GM19193 (cell line): ENCODE measurements around the gene PPP4R1.

Experiments used
- POLR2A ChIP-seq: IDR thresholded peaks from 4 replicates; pipeline ENCODE4 v1.6.1; 2011; ENCODE audit not compliant: insufficient read depth, insufficient read length; ENCODE audit errors: extremely low read depth

PPP4R1 gene

DNA sequence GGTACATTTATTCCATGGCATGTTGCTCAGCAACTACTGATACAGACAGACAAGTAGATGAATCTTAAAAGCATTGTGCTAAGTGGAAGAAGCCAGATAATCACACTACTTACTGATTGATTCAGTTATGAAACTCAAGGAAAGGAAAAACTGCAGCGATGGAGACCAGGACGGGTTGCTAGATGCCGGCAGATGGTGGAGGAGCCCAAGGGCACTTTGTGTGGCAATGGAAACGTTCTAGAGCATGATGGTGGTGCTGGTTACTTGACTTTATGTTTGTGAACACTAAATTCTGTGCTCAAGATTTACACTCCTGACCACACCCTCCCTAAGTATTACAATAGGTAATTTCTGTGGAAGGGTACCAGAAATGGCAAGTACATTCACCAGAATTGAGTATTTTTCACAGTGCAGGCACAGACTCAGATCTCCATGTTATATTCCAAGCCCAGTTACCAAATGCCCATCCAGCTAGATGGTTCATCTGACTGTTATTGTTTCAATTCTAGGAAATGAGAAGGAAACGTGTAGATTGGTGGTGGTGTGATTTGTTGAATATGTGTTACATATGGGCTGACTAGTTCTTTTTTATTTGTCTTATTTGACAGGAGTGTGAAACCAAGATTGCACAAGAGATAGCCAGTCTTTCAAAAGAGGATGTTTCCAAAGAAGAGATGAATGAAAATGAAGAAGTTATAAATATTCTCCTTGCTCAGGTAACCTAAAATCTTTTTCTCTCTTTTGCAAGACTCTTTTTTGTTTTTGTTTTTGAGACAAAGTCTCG is 83.9 kb downstream of the PPP4R1 start:
- no peak for TF ChIP-seq POLR2A

DNA sequence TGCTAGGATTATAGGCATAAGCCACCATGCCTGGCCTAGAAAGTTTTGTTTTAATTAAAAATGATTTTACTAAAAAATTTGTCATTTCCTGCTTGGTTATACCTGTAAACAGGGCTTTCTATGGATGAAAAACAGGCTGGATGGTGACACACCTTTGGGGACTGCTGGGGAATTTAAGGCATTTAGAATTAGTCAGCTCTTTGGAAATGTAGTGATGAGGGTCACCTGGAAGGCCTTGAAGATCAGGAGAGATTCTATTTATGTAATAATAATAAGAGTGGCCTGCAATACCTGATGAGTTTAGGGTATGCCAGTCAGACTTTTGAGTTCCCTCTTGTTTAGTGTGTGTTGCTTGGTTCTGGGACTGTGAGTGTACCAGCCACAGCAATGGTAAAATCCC is 87.9 kb downstream of the PPP4R1 start:
- no peak for TF ChIP-seq POLR2A

DNA sequence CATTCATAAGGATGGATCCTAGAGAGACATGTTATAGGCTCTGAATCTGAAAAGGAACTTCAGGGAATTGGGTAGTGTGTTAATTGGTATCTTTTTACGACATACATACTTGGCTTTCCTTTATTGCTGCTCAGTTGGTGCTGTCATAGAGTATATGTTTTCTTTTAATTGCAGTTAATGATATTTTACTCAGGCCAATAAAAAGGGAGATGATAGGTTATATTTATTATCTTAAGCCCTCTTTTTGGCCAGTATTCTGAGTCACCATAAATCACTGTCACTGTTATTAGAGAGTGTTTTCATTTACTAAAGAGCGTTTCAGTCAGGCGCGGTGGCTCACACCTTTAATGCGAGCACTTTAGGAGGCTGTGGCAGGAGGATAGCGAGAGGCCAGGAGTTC is 91.4 kb downstream of the PPP4R1 start:
- no peak for TF ChIP-seq POLR2A

GRCh38 chr18:9521770-9522169 is 92.6 kb downstream of the PPP4R1 start:
- TF ChIP-seq POLR2A = no peak

- TF ChIP-seq POLR2A = no peak
These were observed 93.7 kb downstream of the PPP4R1 start for GRCh38 chr18:9520666-9521065.

DNA sequence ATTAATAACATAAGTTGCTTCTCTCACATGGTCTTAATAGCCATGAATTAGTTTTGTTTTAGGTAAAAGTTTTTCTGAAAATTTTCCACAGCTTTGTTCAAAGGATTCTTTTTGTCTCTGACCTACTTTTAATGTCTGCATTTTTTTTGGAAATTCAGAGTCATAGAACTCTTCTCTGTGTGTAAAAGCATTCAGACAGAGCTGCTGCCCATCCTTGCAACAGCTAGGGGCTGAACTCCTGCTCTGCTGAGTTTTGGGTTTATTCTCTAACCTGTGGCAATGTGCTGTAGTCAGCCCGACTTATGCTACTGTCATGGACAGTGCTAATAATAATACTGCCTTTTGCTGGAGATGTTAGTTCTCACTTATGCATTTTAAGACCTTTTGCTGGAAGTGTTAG is 95.0 kb downstream of the PPP4R1 start:
- no peak for TF ChIP-seq POLR2A

- TF ChIP-seq POLR2A = no peak
These were observed 96.5 kb downstream of the PPP4R1 start for GRCh38 chr18:9517869-9518268.

DNA sequence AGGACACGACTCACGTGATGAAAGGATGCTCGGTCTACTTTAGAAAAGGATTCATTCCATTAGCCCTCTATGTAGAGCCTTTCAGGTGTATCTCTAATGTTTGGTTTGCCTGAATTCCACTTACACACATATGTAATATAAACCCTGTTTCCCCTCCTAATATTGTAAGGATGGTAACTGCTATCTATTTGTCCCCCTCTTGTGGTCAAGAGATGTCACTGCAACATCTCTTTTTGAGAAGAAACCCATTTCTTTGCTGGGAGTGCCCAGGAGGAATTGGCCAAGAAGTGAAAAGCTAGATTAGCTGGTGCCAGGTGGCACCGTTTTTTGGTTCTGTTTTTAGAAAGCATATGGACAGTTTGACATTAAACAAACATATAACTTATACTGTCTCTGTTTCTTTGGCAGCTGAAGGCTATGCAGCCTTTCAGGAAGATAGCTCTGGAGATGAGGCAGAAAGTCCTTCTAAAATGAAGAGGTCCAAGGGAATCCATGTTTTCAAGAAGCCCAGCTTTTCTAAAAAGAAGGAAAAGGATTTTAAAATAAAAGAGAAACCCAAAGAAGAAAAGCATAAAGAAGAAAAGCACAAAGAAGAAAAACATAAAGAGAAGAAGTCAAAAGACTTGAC is 97.8 kb downstream of the PPP4R1 start:
- no peak for TF ChIP-seq POLR2A

DNA sequence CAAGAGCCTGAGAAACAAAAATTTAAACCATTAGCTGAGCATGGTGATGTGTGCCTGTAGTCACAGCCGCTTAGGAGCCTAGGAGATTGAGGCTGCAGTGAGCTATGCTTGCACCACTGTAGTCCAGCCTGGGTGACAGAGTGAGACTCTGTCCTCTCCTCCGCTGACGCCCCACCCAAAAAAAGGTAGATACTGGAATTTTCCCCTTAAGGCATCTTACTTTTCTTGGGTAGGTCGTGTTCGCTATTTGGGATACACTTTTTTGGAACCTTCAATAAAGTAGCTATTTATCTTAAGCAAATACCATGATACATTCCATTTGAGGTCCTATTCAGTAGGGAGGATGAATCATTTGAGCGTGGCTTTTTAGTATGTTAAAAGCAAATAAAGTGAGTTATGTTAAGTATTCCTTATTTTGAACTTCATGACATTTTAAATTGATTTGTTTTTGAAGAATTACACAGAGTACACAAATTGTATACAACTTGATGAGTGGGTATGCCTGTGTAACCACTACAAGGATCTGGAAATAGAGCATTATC is 100.3 kb downstream of the PPP4R1 start:
- no peak for TF ChIP-seq POLR2A

- TF ChIP-seq POLR2A = no peak
These were observed 105.8 kb downstream of the PPP4R1 start for GRCh38 chr18:9508446-9509025.

- no peak for TF ChIP-seq POLR2A
These were observed 106.7 kb downstream of the PPP4R1 start for GRCh38 chr18:9507565-9508088.

DNA sequence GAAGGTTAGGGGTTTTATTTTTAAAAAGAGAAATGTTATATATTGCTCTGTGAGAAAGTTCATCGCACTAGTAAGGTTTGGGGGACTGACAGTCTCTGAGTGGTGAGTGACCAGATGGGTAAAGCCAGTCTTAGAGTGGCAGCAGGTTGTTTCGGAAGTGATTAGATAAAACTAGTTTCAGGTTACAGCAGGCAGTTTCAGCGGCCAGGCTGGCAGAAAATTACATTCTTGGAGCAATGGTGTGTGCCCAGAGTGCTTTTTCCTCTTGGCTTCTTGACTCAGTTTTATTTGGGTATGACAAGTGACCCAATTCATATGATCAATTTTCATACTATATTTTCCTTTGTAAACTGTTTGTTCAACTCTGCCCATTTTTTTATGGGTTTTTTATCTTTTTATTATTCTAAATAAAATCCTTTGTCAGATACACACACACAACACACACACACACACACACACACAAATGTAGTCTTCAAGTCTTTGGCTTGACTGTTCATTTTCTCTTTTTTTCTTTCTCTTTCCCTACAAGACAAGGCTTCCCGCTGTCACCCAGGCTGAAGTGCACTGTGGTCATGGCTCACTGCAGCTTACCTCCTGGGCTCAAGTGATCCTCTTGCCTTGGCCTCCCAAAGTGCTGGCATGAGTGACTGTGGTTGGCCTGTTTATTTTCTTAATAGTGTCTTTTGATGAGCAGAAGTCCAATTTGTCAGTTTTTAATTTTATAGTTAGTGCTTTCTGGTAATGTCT is 108.1 kb downstream of the PPP4R1 start:
- no peak for TF ChIP-seq POLR2A
